Endometrial microvascular endothelial cells (primary cell): ENCODE measurements around the gene ZNF677. TPM values are rescaled to one million over a fixed set of nuclear protein-coding genes. Genes with fewer than 3 reads are reported as not detected.
"Not testable (repeated sequence)": the region's sequence is repeated elsewhere in the genome, so short reads cannot be mapped to it uniquely, and the experiment has no call there.

Experiments used
- in situ Hi-C: cut with HindIII; loops from 2 replicates; pipeline ENCODE4 v1.10.0; 2017; ENCODE audit warnings: low sequenced_read_pairs, low pct_unique_long_range_greater_than_20kb; ENCODE audit errors: inconsistent ontology term
- total RNA-seq: library from RNA; depleted of rRNA; stranded (reverse); fragments of >200 nt; gene quantifications from one replicate; pipeline ENCODE4 v1.2.3, GENCODE V29; 2015; ENCODE audit errors: inconsistent ontology term

Gene ZNF677
- total RNA-seq, 1 donor from 2014 or later: 7.6 TPM

DNA sequence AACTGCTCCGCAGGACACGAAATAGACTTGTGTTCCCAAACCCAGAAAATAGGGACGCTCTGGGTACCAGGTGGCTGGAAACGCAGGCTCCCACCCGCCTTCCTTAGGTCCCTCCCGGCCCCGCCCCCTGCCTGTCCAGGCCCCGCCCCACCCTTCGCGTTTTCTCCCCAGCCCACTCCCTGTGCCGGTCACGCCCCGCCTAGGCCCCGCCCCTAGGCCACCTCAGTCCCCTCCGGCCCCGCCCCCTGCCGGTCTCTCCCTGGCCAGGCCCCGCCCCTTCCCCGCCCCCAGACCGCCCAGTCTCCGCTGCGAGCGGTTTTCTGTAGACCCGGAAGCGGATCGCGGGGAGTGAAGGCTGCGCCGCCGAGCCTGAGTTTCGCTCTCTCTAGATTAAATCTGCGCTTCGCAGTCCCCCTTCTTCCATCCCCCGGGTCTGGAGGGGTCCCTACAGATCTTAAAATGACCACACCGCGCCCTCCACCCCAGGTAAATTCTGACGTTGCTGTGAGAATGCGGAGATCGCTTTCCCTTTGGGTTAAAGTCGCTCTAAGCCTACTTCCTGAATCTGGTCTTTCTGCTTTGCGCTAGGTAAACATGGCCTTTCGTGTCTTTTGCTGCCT, 57.8 kb downstream of the ZNF677 start:
- in situ Hi-C loops: no loop called here

DNA sequence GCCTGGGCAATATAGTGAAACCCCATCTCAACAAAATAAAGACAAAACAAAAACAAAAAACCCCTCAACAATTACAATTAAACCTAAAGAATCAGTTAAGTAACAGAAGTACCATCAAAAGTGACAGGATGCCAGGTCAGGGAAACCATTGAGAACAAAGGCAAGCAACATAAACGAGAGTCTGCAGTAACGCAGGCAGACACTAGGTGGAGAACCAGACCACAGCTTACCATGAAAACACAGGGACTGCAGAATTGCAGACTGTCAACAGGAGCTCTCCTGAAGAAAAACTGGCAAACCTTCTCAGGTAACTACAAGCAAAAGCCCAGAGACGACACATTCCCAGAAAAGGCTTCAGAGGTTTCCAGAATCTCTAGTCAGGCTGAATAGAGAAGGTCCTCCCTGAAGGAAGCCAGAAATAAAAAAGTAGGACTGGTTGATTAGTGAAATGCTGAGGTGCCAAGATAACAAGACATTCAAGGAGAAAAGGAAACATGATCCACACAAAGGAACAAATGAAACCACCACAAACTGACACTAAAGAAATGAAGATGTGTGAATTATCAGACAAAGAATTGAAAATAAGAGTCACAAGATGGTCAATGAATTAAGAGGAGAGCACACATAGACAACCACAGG, 59.3 kb downstream of the ZNF677 start:
- in situ Hi-C loops: no loop called here

DNA sequence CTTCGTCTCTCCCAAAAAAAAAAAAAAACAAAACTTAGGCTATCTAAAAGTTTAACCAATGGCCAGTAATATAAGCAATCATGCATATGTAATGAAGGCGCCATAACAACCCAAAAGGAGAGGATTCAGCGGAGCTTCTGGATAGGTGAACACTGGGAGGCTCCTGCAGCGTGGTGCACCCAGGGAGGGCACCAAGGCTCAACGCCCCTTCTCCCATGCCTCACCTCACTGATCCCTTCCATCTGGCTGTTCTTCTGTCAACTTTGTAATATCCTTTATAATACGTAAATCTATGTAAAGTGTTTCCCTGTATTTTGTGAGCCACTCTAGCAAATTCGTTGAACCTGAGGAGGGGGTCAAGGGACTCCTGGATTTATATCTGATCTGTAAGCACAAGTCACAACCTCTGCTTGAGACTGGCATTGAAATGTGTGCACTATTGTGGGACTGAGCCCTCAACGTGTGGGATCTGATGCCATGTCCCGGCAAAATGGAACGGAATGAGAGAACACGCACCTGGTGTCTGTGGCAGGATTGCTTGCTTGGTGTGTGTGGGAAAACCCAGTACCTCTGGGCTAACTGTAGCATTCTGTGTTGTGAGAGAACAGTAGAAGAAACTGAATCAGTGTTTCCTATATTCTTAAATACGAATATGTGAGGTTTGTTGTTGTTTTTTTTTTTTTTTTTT, 61.0 kb downstream of the ZNF677 start:
- in situ Hi-C loops: no loop called here

DNA sequence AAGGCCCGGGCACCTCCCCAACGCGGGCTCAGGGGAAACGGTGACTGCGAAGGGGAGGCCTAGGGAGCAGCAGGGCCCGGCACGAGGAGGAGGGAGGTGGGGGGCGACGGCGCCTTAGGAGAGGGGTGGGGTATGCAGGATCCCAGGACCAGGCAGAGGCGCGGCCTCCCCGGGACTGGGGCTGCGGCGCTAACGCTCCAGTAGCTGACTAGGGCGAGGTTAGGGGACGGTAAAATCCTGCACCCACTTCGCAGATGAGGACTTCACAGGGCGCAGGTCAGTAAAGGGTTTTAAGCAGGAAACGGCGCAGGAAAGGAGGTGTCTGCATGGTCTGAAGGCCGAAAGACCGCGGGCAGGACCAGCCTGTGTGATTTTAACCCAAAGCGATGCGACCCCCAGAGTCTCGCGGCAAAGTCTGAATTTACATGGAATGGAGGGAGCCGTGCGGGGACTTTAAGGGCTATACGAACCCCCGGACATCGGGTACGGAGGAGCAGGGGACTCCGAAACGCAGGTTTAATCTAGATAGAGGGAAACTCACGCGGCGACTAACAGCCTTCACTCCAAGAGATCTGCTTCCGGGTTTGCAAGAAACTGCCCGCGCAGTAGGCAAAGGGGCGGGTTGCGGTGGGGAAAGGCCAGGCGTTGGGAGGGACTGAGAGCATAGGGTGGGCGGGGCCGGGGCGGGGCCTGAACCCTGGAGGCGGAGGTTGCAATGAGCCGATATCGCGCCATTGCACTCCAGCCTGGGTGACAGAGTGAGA, 61.7 kb downstream of the ZNF677 start, which contains the start of gene ZNF665:
ZNF665 (minus strand) TSS at position 588 of the 764 bp plus-strand sequence. CDS start 10,460 bp downstream, outside the sequence.
- in situ Hi-C loops: no loop called here

DNA sequence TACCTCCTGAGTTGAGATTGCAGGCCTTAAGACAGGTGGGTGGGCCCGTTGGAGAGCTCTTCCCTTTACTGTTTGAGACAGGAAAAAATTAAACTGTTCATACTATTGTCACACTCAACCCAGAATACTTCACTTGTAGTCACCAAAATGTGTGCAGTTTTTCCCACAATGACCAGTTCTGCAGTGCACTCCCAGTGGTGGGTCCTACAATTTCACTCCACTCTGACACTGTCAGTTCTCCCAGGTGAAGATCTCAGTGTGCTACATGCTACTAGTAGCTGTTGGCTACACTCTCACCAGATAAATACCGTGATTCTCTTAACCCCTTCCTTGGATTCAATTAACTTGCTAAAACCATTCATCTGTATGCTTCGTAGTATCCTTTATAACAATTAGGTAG, 64.4 kb downstream of the ZNF677 start:
- in situ Hi-C loops: no loop called here

DNA sequence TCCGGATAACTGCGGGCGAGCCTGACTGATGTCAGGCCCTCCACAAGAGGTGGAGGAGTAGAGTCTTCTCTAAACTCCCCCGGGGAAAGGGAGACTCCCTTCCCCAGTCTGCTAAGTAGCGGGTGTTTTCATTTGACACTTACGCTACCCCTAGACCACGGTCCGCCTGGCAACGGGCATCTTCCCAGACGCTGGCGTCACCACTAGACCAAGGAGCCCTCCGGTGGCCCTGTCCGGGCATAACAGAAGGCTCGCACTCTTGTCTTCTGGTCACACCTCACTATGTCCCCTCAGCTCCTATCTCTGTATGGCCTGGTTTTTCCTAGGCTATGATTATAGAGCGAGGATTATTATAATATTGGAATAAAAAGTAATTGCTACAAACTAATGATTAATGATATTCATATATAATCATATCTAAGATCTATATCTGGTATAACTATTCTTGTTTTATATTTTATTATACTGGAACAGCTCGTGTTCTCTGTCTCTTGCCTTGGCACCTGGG, 64.9 kb downstream of the ZNF677 start:
- in situ Hi-C loops: not testable (repeated sequence)

Other genes with a start within 250 kb of the ZNF677 start
- gene ERVV-1, start 241.0 kb downstream of the ZNF677 start, total RNA-seq: not detected
- not detected for gene ERVV-2, start 210.1 kb downstream of the ZNF677 start, total RNA-seq
- gene ZNF160, start 151.5 kb downstream of the ZNF677 start, total RNA-seq: 30.5 TPM
- gene ZNF415, start 122.0 kb downstream of the ZNF677 start, total RNA-seq: 15.4 TPM
- gene ZNF347, start 95.8 kb downstream of the ZNF677 start, total RNA-seq: 7.5 TPM
- 6.4 TPM for gene ZNF665, start 61.5 kb downstream of the ZNF677 start, total RNA-seq
- gene VN1R2, start 3.4 kb upstream of the ZNF677 start, total RNA-seq: not detected
- not detected for gene VN1R4, start 12.8 kb upstream of the ZNF677 start, total RNA-seq
- 3.4 TPM for gene ZNF845, start 78.9 kb upstream of the ZNF677 start, total RNA-seq
- gene ZNF525, start 110.8 kb upstream of the ZNF677 start, total RNA-seq: 0.84 TPM
- gene ZNF765, start 140.3 kb upstream of the ZNF677 start, total RNA-seq: 7.2 TPM
- 10.4 TPM for gene ZNF761, start 177.1 kb upstream of the ZNF677 start, total RNA-seq
- 1.5 TPM for gene ZNF813, start 212.9 kb upstream of the ZNF677 start, total RNA-seq